Activated naive CD4-positive, alpha-beta T cell treated with anti-CD3 and anti-CD28 coated beads, Interleukin-2, amount 50 U/mL, for 16 hours (primary cell): ENCODE results near the gene RAB13.
"Not testable (repeated sequence)": the region's sequence is repeated elsewhere in the genome, so short reads cannot be mapped to it uniquely, and the experiment has no call there.

Experiments used
- DNase-seq: peaks from one replicate; pipeline ENCODE4 v3.0.0-alpha.2; 2020

RAB13 gene

GRCh38 chr1:153985941-153986761, at the start of gene RAB13:
RAB13 (minus strand) TSS chr1:153986339; CDS start chr1:153986236, 103 bp downstream.
- no peak for DNase-seq

GRCh38 chr1:154033697-154034096, 47.6 kb upstream of the RAB13 start:
- not testable (repeated sequence) for DNase-seq

- DNase-seq, result no peak
Measured at GRCh38 chr1:154019940-154020339, 33.8 kb upstream of the RAB13 start.

- no peak for DNase-seq
Measured at GRCh38 chr1:154019269-154019668, 33.1 kb upstream of the RAB13 start.

- no peak for DNase-seq
Measured at GRCh38 chr1:154014154-154014907, 28.2 kb upstream of the RAB13 start.

- DNase-seq, result not testable (repeated sequence)
Measured at GRCh38 chr1:154012543-154012942, 26.4 kb upstream of the RAB13 start.

- no peak for DNase-seq
Measured at GRCh38 chr1:154012129-154012528, 26.0 kb upstream of the RAB13 start.

- no peak for DNase-seq
Measured at GRCh38 chr1:154006136-154006535, 20.0 kb upstream of the RAB13 start.

GRCh38 chr1:154000420-154000819, 14.3 kb upstream of the RAB13 start:
- DNase-seq, result no peak

- DNase-seq, result not testable (repeated sequence)
Measured at GRCh38 chr1:153996882-153997281, 10.7 kb upstream of the RAB13 start.

GRCh38 chr1:153995640-153996039, 9.5 kb upstream of the RAB13 start:
- no peak for DNase-seq

- DNase-seq, result no peak
Measured at GRCh38 chr1:153995202-153995601, 9.1 kb upstream of the RAB13 start.

GRCh38 chr1:153991806-153992205, 5.7 kb upstream of the RAB13 start:
- no peak for DNase-seq

- DNase-seq, result no peak
Measured at GRCh38 chr1:153991151-153991630, 5.1 kb upstream of the RAB13 start.

- DNase-seq, result peak; percentile 82
Measured at GRCh38 chr1:153990468-153991150, 4.5 kb upstream of the RAB13 start, which contains the start of gene RPS27. RPS27 (plus strand) TSS chr1:153990762; CDS start chr1:153990797, 35 bp downstream.

- no peak for DNase-seq
Measured at GRCh38 chr1:153987621-153988020, 1.5 kb upstream of the RAB13 start.

GRCh38 chr1:153985341-153985912, 712 bp downstream of the RAB13 start:
- DNase-seq, result peak; percentile 68

- DNase-seq, result no peak
Measured at GRCh38 chr1:153984123-153984894, 1.8 kb downstream of the RAB13 start.

GRCh38 chr1:153981735-153982134, 4.4 kb downstream of the RAB13 start:
- DNase-seq, result not testable (repeated sequence)

- not testable (repeated sequence) for DNase-seq
Measured at GRCh38 chr1:153979091-153979490, 7.0 kb downstream of the RAB13 start.

GRCh38 chr1:153978274-153978909, 7.7 kb downstream of the RAB13 start:
- no peak for DNase-seq
